NCI-H2107 treated with DMSO at 0.1 percent for 48 hours (cell line): ENCODE results near the gene KCNN1.
"Not testable (repeated sequence)": the region's sequence is repeated elsewhere in the genome, so short reads cannot be mapped to it uniquely, and the experiment has no call there.

Experiments used
- DNase-seq: peaks from one replicate; lab custom pipeline; 2025; ENCODE audit not compliant: unreplicated experiment; lab: John Stamatoyannopoulos, UW

KCNN1 gene

GRCh38 chr19:17967257-17968051 is 547 bp downstream of the KCNN1 start:
- no peak for DNase-seq

DNA sequence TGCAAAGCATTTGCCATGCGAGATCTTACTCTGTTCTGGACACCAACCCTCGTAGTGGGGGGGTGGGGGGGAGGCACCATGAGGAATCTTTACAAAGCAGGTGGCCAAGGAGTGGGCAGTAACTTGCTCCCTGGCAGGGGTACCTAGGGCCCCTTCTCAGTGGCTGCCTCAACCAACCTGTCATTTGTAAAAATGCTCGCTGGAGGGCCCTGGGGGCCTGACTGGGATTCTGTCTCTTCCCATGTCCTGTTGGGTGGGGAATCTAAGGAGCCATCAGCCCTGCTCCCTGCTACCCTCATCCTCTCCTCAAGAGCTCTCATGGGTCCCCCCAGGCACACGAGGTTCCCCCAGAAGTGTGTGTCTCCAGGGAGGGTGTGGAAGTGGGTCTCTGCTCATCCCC is 1.5 kb downstream of the KCNN1 start:
- no peak for DNase-seq

- no peak for DNase-seq
These were observed 2.3 kb downstream of the KCNN1 start for GRCh38 chr19:17969096-17969792.

- DNase-seq = no peak
These were observed 5.3 kb downstream of the KCNN1 start for GRCh38 chr19:17972230-17972629.

GRCh38 chr19:17973759-17974158 is 6.9 kb downstream of the KCNN1 start:
- no peak for DNase-seq

- DNase-seq = no peak
These were observed 7.6 kb downstream of the KCNN1 start for GRCh38 chr19:17974551-17974950.

DNA sequence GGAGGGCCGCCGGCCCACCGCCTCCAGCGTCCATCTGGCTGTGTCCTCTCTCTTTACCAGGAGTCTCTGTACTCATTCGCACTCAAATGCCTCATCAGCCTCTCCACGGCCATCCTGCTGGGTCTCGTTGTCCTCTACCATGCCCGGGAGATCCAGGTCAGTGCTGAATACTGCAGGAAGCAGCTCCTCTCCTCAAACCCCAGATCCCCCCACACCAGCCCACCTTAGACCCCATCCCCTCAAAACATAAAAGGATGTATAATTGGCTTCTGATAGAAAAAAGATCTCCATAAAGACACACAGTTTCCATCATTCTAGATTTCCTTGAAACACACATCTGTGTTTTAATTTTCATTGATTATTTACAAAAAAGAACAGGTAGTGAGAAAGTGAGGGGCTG is 8.1 kb downstream of the KCNN1 start:
- no peak for DNase-seq

- no peak for DNase-seq
These were observed 10.1 kb downstream of the KCNN1 start for GRCh38 chr19:17977021-17977420.

DNA sequence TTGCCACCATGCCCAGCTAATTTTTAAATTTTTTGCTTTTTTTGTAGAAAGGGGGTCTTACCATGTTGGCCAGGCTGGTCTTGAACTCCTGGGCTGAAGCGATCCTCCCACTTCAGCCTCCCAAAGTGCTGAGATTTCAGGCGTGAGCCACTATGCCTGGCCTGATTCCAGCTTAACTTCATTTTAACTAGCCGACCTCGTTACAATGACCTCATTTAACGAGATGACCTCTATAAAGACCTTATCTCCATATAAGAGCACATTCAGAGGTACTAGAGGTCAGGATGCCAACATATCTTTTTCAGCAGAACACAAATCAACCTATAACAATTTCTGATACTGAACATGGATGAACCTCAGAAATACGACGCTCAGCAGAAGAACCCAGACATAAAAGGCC is 10.6 kb downstream of the KCNN1 start:
- no peak for DNase-seq

- no peak for DNase-seq
These were observed 14.7 kb downstream of the KCNN1 start for GRCh38 chr19:17981611-17982010.

DNA sequence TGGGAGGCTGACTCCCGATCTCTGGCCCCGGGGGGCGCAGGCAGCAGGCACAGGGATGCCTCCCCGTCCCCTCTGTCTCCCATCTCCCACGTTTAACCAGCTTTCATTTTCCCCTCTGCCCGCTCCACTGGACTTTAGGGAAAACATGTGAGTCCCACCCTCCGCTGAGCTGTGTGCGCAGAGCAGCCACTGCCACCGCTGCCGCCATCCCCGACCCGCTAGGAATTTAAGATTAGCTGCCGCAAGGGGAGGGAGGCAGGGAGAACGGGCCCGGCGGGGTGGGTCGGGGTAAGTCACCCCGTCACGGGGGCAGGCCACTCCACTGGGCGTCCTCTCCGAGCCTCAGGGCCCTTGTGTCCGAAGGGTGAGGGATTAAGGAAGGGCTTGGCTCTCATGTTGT is 15.5 kb downstream of the KCNN1 start:
- DNase-seq = no peak

- DNase-seq = no peak
These were observed 18.3 kb downstream of the KCNN1 start for GRCh38 chr19:17985037-17985818.

DNA sequence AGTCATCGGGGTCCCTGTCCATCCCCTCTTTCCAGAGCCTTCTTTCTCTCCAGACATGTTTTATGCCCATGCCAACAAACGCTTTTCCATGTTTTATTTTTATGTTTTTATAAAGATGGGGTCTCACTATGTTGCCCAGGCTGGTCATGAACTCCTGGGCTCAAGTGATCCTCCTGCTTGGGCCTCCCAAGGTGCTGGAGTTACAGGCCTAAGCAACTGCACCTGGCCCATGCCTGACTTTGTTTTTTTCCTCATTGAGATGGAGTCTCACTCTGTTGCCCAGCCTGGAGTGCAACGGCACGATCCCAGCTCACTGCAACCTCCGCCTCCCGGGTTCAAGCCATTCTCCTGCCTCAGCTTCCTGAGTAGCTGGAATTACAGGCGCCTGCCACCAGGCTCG is 19.7 kb downstream of the KCNN1 start:
- DNase-seq = not testable (repeated sequence)

DNA sequence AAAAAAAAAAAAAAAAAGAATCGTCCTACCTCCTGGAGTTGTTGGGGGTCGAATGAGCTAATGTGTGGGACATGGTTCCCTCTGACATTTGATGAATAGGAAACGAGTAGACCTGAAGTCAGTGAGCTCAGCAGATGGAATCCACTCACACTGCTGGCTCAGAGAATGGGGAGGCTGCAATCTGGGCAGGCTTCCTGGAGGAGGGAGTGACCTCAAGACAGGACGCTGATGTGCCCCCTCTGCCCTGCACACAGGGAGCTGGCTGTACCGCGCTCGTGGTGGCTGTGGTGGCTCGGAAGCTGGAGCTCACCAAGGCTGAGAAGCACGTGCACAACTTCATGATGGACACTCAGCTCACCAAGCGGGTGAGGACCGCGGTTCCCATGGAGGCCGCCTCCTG is 21.3 kb downstream of the KCNN1 start:
- DNase-seq = no peak

GRCh38 chr19:17989425-17990094 is 22.7 kb downstream of the KCNN1 start:
- DNase-seq = no peak

- DNase-seq = no peak
These were observed 26.3 kb downstream of the KCNN1 start for GRCh38 chr19:17993076-17993813.

DNA sequence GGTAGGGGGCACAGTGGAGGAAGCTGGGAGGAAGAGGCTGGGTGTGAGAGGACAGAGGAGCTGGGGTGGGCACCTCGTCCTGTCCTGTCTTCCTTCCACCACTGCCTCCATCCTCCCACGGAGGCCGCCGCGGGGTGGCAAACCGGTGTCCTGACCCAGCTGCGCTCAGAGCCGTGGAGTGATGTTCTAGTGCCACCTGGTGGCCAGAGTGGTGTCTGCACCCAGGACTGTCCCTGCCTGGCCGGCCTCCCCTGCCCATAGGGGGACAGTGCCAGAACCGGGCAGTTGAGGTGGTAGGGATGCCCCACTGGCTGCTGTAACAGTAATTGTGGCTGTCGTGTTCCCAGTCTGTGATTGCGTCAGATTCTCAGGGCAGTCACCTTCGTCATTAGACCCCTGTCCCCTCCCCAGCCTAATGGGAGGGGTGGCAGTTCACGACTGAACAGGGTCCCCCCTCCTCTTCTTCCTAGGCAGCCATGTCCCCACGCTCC is 30.0 kb downstream of the KCNN1 start:
- DNase-seq = peak; percentile 18

DNA sequence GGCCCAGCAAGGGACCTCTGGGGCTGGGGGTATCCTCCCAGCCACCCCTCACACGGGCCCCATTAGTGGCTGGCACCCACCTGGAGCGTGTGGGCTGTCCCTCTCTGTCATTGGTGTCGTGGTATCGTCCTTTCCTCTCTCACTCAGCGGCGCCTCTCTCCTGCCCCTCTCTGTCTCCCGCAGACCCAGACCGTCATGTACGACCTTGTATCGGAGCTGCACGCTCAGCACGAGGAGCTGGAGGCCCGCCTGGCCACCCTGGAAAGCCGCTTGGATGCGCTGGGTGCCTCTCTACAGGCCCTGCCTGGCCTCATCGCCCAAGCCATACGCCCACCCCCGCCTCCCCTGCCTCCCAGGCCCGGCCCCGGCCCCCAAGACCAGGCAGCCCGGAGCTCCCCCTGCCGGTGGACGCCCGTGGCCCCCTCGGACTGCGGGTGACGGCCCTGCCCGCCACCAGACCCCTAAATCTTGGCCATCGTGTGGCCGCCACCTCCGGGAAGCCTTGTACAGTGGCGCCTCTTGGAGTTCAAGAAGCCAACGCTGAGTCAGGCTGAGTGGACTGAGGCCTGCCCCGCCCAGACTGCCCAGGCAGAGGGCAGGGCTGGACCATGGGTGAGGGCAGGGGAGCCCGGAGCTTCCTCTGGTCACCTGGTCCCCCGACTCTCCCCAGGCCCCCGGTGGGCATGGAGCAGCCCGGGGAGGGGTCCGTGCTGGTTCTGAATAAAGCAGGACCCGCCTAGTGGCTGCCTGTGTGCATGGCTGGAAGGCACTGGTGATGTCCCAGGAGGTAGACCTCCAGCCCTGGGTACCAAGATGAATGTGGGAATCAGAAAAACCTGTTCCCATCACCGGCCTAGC is 31.3 kb downstream of the KCNN1 start:
- DNase-seq = no peak

DNA sequence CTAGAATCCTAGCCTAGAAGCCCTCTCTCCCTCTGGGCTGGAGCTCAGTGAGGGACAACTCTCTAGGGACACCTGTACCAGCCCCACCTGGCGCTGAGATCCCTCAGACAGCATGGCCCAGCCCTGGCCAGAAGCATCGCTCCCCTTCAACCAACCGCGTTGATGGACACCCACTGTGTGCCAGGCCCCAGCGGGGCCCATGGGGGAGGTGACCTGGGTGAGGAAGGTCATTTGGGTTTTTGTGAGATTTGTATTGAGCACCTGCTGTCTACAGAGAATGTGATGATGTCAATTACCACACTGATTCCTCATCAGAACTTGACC is 31.9 kb downstream of the KCNN1 start:
- no peak for DNase-seq
